ENCODE results near the gene DNAI1. TPM values are rescaled to one million over a fixed set of nuclear protein-coding genes. Genes with fewer than 3 reads are reported as not detected.

Gene DNAI1
- total RNA-seq: 0.27 TPM

DNA sequence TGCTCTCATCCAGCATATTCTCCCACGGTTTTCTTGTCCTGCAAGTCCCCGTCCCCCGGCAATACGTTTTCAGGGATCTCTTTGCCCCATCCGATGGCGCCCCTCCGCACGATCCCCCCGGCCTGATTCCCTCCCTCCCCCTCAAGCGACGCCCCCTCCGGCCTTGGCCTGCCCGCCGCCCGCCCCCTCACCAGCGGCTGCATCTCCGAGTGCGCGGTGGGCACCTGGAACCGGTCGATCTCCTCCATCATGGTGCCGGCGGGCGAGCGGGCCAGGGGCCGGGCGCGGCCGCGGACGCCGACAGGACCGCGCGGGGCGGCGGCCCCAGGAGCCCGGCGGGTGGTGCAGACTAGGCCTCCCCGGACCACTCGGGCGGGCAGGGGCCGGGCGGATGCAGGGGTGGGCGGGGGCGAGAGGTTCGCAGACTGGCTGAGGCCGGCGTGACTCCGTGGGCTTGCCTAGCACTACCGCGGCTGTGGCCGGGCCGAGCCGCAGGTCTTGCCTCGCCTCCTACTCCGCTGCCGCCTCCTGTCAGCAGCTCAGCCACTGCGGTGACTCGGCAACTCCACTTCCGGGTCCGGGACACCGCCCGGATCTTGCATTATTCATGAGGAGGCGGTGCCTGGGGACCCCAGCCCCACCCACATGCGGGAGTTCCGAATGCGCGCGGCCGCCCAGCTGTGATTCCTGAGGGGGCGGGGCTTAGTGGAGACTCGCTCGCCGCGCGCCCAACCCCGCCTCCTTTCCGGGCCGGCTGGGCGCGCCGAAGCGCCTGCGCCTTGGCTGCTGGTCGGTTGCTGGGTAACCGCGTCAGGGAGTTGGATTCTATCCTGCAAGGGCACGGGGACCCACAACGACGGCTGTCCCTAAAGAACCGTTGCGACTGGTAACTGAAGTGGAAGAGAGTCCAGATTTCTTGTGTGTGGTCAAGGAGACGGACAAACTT is at the start of gene DNAI1, which contains the start of gene FAM219A:
DNAI1 (plus strand) TSS at position 793 of the 946 bp plus-strand sequence. CDS start 201 bp downstream, outside the sequence.
FAM219A (minus strand) TSS at position 558 of the 946 bp plus-strand sequence; CDS start at position 251, 307 bp downstream.

GRCh38 chr9:34522971-34523797 is 64.6 kb downstream of the DNAI1 start, which contains the start of gene ENHO:
ENHO (minus strand) TSS chr9:34522990; CDS start chr9:34521695, 1,295 bp downstream.

Other genes starting within 250 kb of the DNAI1 start
- gene KIF24, start 129.5 kb upstream of the DNAI1 start, total RNA-seq: 4.3 TPM
- gene NUDT2, start 129.2 kb upstream of the DNAI1 start, total RNA-seq: 20.2 TPM
- gene MYORG, start 81.9 kb upstream of the DNAI1 start, total RNA-seq: 3.0 TPM
- gene FAM219A, start 235 bp upstream of the DNAI1 start, total RNA-seq: 13.4 TPM
- 3.4 TPM for gene ENHO, start 64.2 kb downstream of the DNAI1 start, total RNA-seq
- 23.9 TPM for gene CNTFR, start 130.9 kb downstream of the DNAI1 start, total RNA-seq
- gene RPP25L, start 153.3 kb downstream of the DNAI1 start, total RNA-seq: 13.1 TPM
- 93.5 TPM for gene DCTN3, start 161.7 kb downstream of the DNAI1 start, total RNA-seq
- gene ARID3C, start 170.3 kb downstream of the DNAI1 start, total RNA-seq: not detected
- gene SIGMAR1, start 179.0 kb downstream of the DNAI1 start, total RNA-seq: 45.1 TPM
- 60.7 TPM for gene GALT, start 187.9 kb downstream of the DNAI1 start, total RNA-seq
- gene IL11RA, start 193.4 kb downstream of the DNAI1 start, total RNA-seq: 84.2 TPM
- gene CCL27, start 203.9 kb downstream of the DNAI1 start, total RNA-seq: not detected
- gene CCL19, start 232.5 kb downstream of the DNAI1 start, total RNA-seq: not detected

Data from camera-type eye (tissue), 1 donor.